HCT116 (cell line): ENCODE results near the gene LRP1B. TPM values are rescaled to one million over a fixed set of nuclear protein-coding genes. Genes with fewer than 3 reads are reported as not detected.

ENCODE experiments used
- ATAC-seq: fragments of 200-7000 bp; cut with Tn5 transposase; 2 replicates; pipeline ENCODE4 v1.9.1; 2020; ENCODE audit warnings: mild to moderate bottlenecking, moderate library complexity
- BruUV-seq: library from RNA; stranded (reverse); fragments of 400-500 nt; replicated peaks from 2 replicates; lab custom pipeline; 2021; lab: Mats Ljungman, UMichigan
- CTCF ChIA-PET: fragments of 300-600 bp; sonication (Branson Sonifier 250); formaldehyde crosslinking; loops from one replicate; lab custom pipeline; 2021; ENCODE audit warnings: antibody characterized with exemption; lab: Charles Lee
- POLR2A ChIA-PET: fragments of 300-600, 350-600 bp; sonication (Branson Sonifier 250); formaldehyde crosslinking; loops from one replicate; lab custom pipeline; 2021; ENCODE audit warnings: antibody characterized with exemption; lab: Charles Lee
- RAD21 ChIA-PET, 2 experiments: fragments of 300-600 bp; sonication (Branson Sonifier 250); formaldehyde crosslinking; loops; one replicate each; lab custom pipeline; 2023; ENCODE audit warnings: low total read pairs in 2 of 2; ENCODE audit not compliant: uncharacterized antibody in 2 of 2, unreplicated experiment in 2 of 2, low non-redundant PET in 1 of 2; lab: Charles Lee
- DNase-seq: peaks from one replicate; pipeline ENCODE4 v3.0.0-alpha.2; 2010; ENCODE audit warnings: low read depth, low spot score
- H2AFZ ChIP-seq: fragments of 200-600 bp; shearing (Covaris generic), sonication (generic); 2 replicates; pipeline ENCODE4 v1.6.1; 2017; ENCODE audit warnings: low read depth, mixed run types, mixed read lengths, antibody characterized with exemption, low read length; ENCODE audit not compliant: poor library complexity, severe bottlenecking
- H3K27ac ChIP-seq: 2 replicates; pipeline ENCODE4 v1.5.1; 2012; ENCODE audit warnings: low read depth, low read length
- H3K27me3 ChIP-seq: fragments of 200-600 bp; sonication (generic); 2 replicates; pipeline ENCODE4 v1.6.1; 2016; ENCODE audit warnings: mixed run types, low read length, mixed read lengths; ENCODE audit not compliant: insufficient read depth
- H3K36me3 ChIP-seq, 2 experiments: fragments of 200-500 bp in 1 of 2; fragments of 200-600 bp in 1 of 2; sonication (Bioruptor generic) in 1 of 2; sonication (generic) in 1 of 2; 2 replicates each; pipeline versions ENCODE4 v1.5.1 to v1.6.1; 2014 to 2016; ENCODE audit warnings: low read length in 2 of 2, inconsistent platforms in 1 of 2, mixed read lengths in 1 of 2, mixed run types in 1 of 2; ENCODE audit not compliant: insufficient read depth in 2 of 2, control insufficient read depth in 1 of 2
- H3K4me1 ChIP-seq, 2 experiments: fragments of 200-600 bp in 1 of 2; sonication (generic) in 1 of 2; 2 replicates each; pipeline versions ENCODE4 v1.5.1 to v1.6.1; 2012 to 2017; ENCODE audit warnings: low read length in 2 of 2, inconsistent platforms in 1 of 2, mild to moderate bottlenecking in 1 of 2, mixed read lengths in 1 of 2, mixed run types in 1 of 2, moderate library complexity in 1 of 2; ENCODE audit not compliant: insufficient read depth in 2 of 2, control insufficient read depth in 1 of 2
- H3K4me2 ChIP-seq: fragments of 200-600 bp; sonication (generic); 2 replicates; pipeline ENCODE4 v1.6.1; 2017; ENCODE audit warnings: mixed run types, low read length, mixed read lengths
- H3K4me3 ChIP-seq, 2 experiments: fragments of 200-600 bp in 1 of 2; sonication (generic) in 1 of 2; replicated peaks in 1 of 2; 2 replicates each; pipeline ENCODE4 v1.5.1; 2011 to 2016; ENCODE audit warnings: low read length in 2 of 2, control low read depth in 1 of 2, low read depth in 1 of 2, mild to moderate bottlenecking in 1 of 2, mixed read lengths in 1 of 2, mixed run types in 1 of 2
- H3K79me2 ChIP-seq: fragments of 200-600 bp; sonication (generic); 2 replicates; pipeline ENCODE4 v1.6.1; 2017; ENCODE audit warnings: mild to moderate bottlenecking, mixed run types, low read length, moderate library complexity, mixed read lengths; ENCODE audit not compliant: insufficient read depth
- H3K9ac ChIP-seq: fragments of 200-600 bp; sonication (generic); 2 replicates; pipeline ENCODE4 v1.6.1; 2016; ENCODE audit warnings: low read length, mixed read lengths
- H3K9me2 ChIP-seq: fragments of 200-600 bp; sonication (generic), shearing (Covaris generic); 2 replicates; pipeline ENCODE4 v1.6.1; 2017; ENCODE audit warnings: mixed run types, mild to moderate bottlenecking, moderate library complexity; ENCODE audit not compliant: insufficient read depth
- H3K9me3 ChIP-seq, 2 experiments: fragments of 200-500 bp in 1 of 2; fragments of 200-600 bp in 1 of 2; sonication (Bioruptor generic) in 1 of 2; sonication (generic) in 1 of 2; 2 replicates each; pipeline ENCODE4 v1.6.1; 2014 to 2017; ENCODE audit warnings: low read length in 2 of 2, mixed read lengths in 2 of 2, inconsistent platforms in 1 of 2, low read depth in 1 of 2, mild to moderate bottlenecking in 1 of 2, mixed run types in 1 of 2, moderate library complexity in 1 of 2; ENCODE audit not compliant: control insufficient read depth in 1 of 2, insufficient read depth in 1 of 2
- H4K20me1 ChIP-seq: fragments of 200-600 bp; sonication (generic), shearing (Covaris generic); 2 replicates; pipeline ENCODE4 v1.6.1; 2017; ENCODE audit warnings: mixed run types, mild to moderate bottlenecking, moderate library complexity; ENCODE audit not compliant: insufficient read depth
- ATF3 ChIP-seq: IDR thresholded peaks from 2 replicates; pipeline ENCODE4 v1.6.1; 2012
- CBX3 ChIP-seq: IDR thresholded peaks from 2 replicates; pipeline ENCODE4 v1.6.1; 2012; ENCODE audit warnings: low read depth
- CEBPB ChIP-seq: IDR thresholded peaks from 2 replicates; pipeline ENCODE4 v1.6.1; 2012; ENCODE audit warnings: low read depth
- CTCF ChIP-seq, 3 experiments: fragments of 200-600 bp in 1 of 3; sonication (generic) in 1 of 3; IDR thresholded peaks in 2 of 3; conservative IDR thresholded peaks in 1 of 3; 2 replicates each; pipeline ENCODE4 v1.5.1; 2012 to 2017; ENCODE audit warnings: low read depth in 2 of 3, low read length in 2 of 3, antibody characterized with exemption in 1 of 3, borderline replicate concordance in 1 of 3, control low read depth in 1 of 3, mild to moderate bottlenecking in 1 of 3, mixed read lengths in 1 of 3, mixed run types in 1 of 3, moderate library complexity in 1 of 3; ENCODE audit not compliant: insufficient read depth in 1 of 3
- EGR1 ChIP-seq: IDR thresholded peaks from 2 replicates; pipeline ENCODE4 v1.6.1; 2012; ENCODE audit warnings: low read depth
- ELF1 ChIP-seq: IDR thresholded peaks from 2 replicates; pipeline ENCODE4 v1.6.1; 2012; ENCODE audit warnings: low read depth, borderline replicate concordance
- EZH2 ChIP-seq: fragments of 200-600 bp; sonication (generic); IDR thresholded peaks from 2 replicates; pipeline ENCODE4 v1.6.1; 2017; ENCODE audit warnings: antibody characterized with exemption, mixed run types
- EZH2phosphoT487 ChIP-seq: fragments of 200-600 bp; IDR thresholded peaks from 2 replicates; pipeline ENCODE4 v1.6.1; 2018; ENCODE audit warnings: antibody characterized with exemption, borderline replicate concordance
- FOSL1 ChIP-seq: IDR thresholded peaks from 2 replicates; pipeline ENCODE4 v1.6.1; 2012; ENCODE audit warnings: low read depth
- MAX ChIP-seq: IDR thresholded peaks from 2 replicates; pipeline ENCODE4 v1.6.1; 2012
- POLR2A ChIP-seq: IDR thresholded peaks from 2 replicates; pipeline ENCODE4 v1.7.0; 2011; ENCODE audit warnings: borderline replicate concordance; ENCODE audit not compliant: insufficient read depth, insufficient read length; ENCODE audit errors: extremely low read depth
- RAD21 ChIP-seq: IDR thresholded peaks from 2 replicates; pipeline ENCODE4 v1.6.1; 2012; ENCODE audit warnings: low read depth, mild to moderate bottlenecking
- REST ChIP-seq: IDR thresholded peaks from 2 replicates; pipeline ENCODE4 v1.6.1; 2012; ENCODE audit warnings: low read depth
- SIN3A ChIP-seq: IDR thresholded peaks from 2 replicates; pipeline ENCODE4 v1.6.1; 2012; ENCODE audit warnings: low read depth
- SP1 ChIP-seq: IDR thresholded peaks from 2 replicates; pipeline ENCODE4 v1.6.1; 2012; ENCODE audit warnings: low read depth
- SRF ChIP-seq: IDR thresholded peaks from 2 replicates; pipeline ENCODE4 v1.6.1; 2012; ENCODE audit warnings: low read depth
- YY1 ChIP-seq: IDR thresholded peaks from 2 replicates; pipeline ENCODE4 v1.6.1; 2011; ENCODE audit warnings: low read length, low read depth, moderate library complexity, mild to moderate bottlenecking; ENCODE audit not compliant: insufficient replicate concordance; ENCODE audit errors: extremely low read depth
- ZBTB33 ChIP-seq: IDR thresholded peaks from 2 replicates; pipeline ENCODE4 v1.6.1; 2011; ENCODE audit warnings: mild to moderate bottlenecking, low read length, moderate library complexity; ENCODE audit not compliant: insufficient replicate concordance; ENCODE audit errors: extremely low read depth
- ZNF274 ChIP-seq: fragments of 200-500 bp; sonication (Bioruptor generic); IDR thresholded peaks from 2 replicates; pipeline ENCODE4 v1.6.1; 2014; ENCODE audit warnings: mild to moderate bottlenecking, low read depth, low read length, inconsistent platforms
- intact Hi-C: fragments of 100-400 bp; cut with micrococcal nuclease; formaldehyde crosslinking; loops from 2 replicates; pipeline ENCODE4 v1.10.0; 2022
- total RNA-seq: library from RNA; stranded (reverse); gene quantifications from one replicate; pipeline ENCODE4 v1.2.1, GENCODE V29; 2021; ENCODE audit not compliant: unreplicated experiment

Gene LRP1B
- total RNA-seq, 1 experiment from 2014 or later, result 0.34 TPM

- no TSS peak for BruUV-seq
- ChIA-PET CTCF (no interaction called here), POLR2A (no interaction called here)
- H3K27ac ChIP-seq, result no peak overlapping the region
- H3K4me1 ChIP-seq, result no peaks in the 10 kb centered on the region
- no peaks in the 10 kb centered on the region for H3K9me2 ChIP-seq
- H3K79me2 ChIP-seq, result no peaks in the 10 kb centered on the region
- no peak overlapping the region for H2AFZ ChIP-seq
- no peaks in the 10 kb centered on the region for H3K36me3 ChIP-seq
- no peak for ATAC-seq
- no peaks in the 10 kb centered on the region for H4K20me1 ChIP-seq
- no peak overlapping the region for H3K4me3 ChIP-seq
- H3K9me3 ChIP-seq, result no peaks in the 10 kb centered on the region
- H3K27me3 ChIP-seq, result no peaks in the 10 kb centered on the region
- no peak overlapping the region for H3K4me2 ChIP-seq
- intact Hi-C loops, result no loop called here
- TF ChIP-seq EZH2, result no peak
- no peak for TF ChIP-seq SP1
- no peak for TF ChIP-seq YY1
- no peak for TF ChIP-seq POLR2A
- TF ChIP-seq RAD21, result no peak
- no peak for TF ChIP-seq FOSL1
- TF ChIP-seq SRF, result no peak
- no peak for TF ChIP-seq CTCF (IDR thresholded peaks at IDR 0.05 in 2 of 3, conservative IDR thresholded peaks at IDR 0.05 in 1 of 3; ENCODE audit: borderline replicate concordance in 1 of 3, insufficient read depth in 1 of 3, low read depth in 2 of 3, low read length in 2 of 3)
- TF ChIP-seq SIN3A, result no peak
- no peak for TF ChIP-seq ELF1
- TF ChIP-seq EGR1, result no peak
- TF ChIP-seq REST, result no peak
- TF ChIP-seq EZH2phosphoT487, result no peak
- no peak for TF ChIP-seq ZBTB33
- no peak for TF ChIP-seq CBX3
- no peak for TF ChIP-seq CEBPB
- no peak for TF ChIP-seq ATF3
- TF ChIP-seq MAX, result no peak
- TF ChIP-seq ZNF274, result no peak
- TF ChIP-seq, all 23 proteins: peak for 0
- RAD21 ChIA-PET, result no interaction called here
- H3K9ac ChIP-seq, result no peak overlapping the region
- no peak for DNase-seq
These were observed 829.3 kb downstream of the LRP1B start for GRCh38 chr2:141301551-141301950.
